T-helper 22 cell (primary cell): ENCODE results near the gene PPP1R12B.
"Not testable (repeated sequence)": the region's sequence is repeated elsewhere in the genome, so short reads cannot be mapped to it uniquely, and the experiment has no call there.

ENCODE experiments used
- DNase-seq: peaks from one replicate; pipeline ENCODE4 v3.0.0-alpha.2; 2020; ENCODE audit warnings: low read depth

PPP1R12B gene

DNA sequence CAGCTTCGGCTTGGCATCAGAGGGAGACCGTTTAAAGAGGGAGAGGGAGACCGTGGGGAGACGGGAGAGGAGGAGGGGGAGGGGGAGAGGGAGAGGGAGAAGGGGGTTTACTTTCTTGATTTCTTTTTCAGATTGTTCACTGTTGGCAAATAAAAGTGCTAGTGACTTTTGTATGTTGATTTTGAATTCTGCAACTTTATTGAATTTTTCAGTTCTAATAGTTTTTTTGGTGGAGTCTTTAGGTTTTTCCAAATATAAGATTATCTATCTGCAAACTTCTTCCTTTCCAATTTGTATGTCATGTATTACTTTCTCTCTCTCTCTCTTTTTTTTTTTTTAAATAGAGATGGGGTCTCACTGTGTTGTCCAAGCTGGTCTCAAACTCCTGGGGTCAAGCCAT is 104.0 kb downstream of the PPP1R12B start:
- DNase-seq: no peak

DNA sequence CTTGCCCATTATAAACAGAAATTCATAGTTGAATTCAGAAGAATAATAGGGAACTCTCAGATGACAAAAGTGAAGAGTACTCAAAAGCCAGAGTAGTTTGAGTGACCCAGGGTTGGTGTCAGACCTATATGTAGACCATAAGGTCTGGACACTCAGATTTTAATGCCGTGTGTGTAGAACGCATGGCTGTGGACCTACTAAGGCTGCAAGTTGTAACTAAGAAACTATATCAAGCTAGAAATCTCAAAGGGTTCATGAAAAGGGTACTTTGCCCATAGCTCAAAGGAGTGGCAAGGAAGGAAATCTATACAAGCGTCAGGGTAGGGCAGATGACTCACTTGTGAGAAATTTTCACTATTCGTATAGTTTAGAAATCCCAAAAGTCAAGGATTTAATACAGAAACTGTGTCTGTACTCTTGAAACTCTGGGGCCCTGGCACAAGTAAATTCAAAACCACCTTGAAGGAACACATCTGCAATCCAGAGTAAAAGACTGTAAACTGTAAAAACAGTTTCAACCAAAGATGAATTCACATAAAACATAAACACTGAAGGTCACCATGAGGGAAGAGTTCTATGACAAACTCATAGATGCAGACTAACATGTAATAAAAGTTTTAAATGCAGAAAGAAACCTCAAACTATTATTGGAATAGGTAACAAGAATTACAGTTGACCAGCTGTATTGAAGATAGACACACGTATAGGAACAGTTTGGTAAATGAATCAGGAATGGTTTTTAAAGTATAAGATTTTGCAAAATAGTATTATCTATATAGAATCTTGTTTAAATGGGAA is 108.1 kb downstream of the PPP1R12B start:
- DNase-seq: not testable (repeated sequence)

- not testable (repeated sequence) for DNase-seq
Observed at GRCh38 chr1:202458651-202459050, 110.2 kb downstream of the PPP1R12B start.

GRCh38 chr1:202459470-202460142 is 111.1 kb downstream of the PPP1R12B start:
- not testable (repeated sequence) for DNase-seq

DNA sequence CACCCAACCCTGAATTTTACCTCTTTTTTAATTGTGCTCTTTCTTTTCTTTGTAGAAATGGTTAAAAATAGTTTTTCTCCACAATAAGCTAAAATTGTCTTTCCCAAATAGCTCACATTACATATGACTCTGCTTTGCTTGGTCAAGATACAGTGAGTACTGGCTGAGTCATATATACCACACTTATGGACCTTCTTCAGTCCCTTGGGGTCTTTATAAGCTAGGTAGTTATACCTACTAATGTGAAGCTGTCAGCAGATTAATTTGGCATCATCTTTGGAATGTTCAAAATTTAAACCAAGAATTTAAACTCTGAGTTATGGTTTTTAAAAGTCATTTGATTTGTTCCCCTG is 111.6 kb downstream of the PPP1R12B start:
- DNase-seq: not testable (repeated sequence)

DNA sequence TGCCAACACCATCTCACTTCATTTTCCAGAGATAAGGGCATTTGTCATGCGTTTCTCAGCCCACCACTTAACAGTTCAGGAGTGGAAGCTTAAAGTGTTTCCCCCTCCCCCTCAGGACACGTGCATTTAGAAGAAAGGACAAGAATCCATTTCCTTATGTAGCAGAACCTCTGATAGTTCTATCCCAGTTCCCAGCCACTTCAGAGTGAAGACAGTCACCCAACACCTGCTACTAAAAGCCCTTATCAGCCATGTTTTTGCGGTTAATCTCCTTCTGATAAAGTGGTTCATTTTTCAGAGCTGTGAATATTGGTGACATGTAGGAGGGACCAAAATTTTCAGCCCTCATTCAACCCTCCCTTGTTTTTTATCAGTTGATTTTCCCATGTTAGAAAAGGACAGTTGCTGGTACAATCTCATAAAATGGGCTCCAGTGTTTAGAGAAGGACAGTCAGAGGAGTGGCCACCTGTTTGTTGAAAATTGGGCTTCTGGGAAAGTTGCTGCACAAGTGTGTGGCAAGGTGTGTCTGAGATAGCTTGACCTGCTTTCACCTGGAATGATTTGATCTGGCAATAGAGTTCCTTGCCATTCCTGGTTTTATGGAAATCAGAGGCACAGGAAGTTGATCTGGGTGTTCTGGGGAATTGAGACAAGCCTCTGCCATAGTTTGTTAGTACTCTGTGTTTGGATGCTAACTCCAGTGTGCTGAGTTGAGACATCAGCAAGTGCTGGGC is 114.0 kb downstream of the PPP1R12B start:
- DNase-seq: no peak

- not testable (repeated sequence) for DNase-seq
Observed at GRCh38 chr1:202464153-202464742, 115.7 kb downstream of the PPP1R12B start.

DNA sequence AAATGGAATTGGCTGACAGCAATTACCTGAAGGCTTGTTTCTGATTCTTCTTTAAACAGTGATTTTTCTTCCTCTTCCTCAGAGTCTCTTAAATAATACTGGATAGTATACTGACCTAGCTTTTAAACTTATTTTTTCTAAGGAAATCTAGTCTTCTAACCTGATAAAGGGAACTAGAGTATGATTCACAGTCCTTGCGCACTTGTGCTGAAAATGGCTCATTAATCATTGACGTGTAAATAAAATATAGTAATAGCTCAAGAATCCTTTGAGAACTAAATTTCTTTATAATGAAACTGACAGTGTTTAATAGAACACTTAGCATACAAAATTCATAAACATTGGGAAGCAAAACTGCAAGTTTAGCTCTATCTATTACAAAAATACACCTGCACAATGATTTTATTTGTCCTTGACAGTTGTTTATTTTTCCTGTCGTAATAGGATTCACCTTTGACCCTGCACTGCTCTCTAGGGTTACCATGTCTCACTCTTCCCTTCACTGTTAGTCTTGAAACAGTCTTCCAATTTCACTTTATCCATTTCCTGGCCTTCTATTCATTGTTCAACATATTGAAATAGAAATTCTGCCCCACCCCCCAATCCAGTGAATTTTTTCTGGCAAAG is 117.3 kb downstream of the PPP1R12B start:
- not testable (repeated sequence) for DNase-seq

GRCh38 chr1:202466339-202466738 is 117.8 kb downstream of the PPP1R12B start:
- DNase-seq: not testable (repeated sequence)

- DNase-seq: not testable (repeated sequence)
Observed at GRCh38 chr1:202467381-202467780, 118.9 kb downstream of the PPP1R12B start.

GRCh38 chr1:202468695-202469094 is 120.2 kb downstream of the PPP1R12B start:
- not testable (repeated sequence) for DNase-seq

DNA sequence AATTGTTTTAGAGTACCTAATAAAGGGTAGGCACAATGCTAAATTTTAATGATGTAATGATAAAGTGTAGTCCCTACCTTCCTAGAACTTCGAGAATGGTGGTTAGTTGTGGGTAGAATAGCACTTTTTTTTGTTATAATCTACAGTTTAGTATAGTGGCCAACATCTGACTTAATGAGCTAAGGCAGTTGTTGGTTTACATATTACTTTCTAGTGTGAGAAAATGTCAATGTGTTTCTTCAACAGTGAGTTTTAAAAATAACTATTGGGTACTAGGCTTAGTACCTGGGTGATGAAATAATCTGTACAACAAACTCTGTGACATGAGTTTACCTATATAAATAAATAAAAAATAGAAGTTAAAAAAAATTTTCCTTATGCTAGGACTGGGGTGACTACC is 120.6 kb downstream of the PPP1R12B start:
- not testable (repeated sequence) for DNase-seq

DNA sequence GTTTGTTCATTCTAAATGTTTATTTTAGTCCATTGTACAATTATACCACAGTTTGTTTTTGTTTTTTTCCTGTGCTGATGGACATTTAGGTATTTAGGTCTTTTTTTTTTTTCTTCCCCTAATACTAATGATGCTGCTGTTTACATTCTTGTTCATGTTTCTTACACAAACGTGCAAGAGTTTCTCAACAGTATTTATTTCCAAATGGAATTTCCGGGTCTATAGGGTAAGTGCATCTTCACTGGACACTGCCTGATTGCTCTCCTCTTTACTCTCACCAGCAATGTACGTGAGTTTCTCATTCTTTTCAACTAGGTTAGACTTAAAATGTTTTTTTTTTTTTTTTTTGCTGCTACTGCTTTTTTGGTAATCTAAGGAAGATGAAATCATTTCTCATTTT is 122.7 kb downstream of the PPP1R12B start:
- no peak for DNase-seq

- DNase-seq: not testable (repeated sequence)
Observed at GRCh38 chr1:202472347-202473124, 124.0 kb downstream of the PPP1R12B start.

- not testable (repeated sequence) for DNase-seq
Observed at GRCh38 chr1:202473266-202474045, 125.0 kb downstream of the PPP1R12B start.

GRCh38 chr1:202479661-202480060 is 131.2 kb downstream of the PPP1R12B start:
- DNase-seq: not testable (repeated sequence)

DNA sequence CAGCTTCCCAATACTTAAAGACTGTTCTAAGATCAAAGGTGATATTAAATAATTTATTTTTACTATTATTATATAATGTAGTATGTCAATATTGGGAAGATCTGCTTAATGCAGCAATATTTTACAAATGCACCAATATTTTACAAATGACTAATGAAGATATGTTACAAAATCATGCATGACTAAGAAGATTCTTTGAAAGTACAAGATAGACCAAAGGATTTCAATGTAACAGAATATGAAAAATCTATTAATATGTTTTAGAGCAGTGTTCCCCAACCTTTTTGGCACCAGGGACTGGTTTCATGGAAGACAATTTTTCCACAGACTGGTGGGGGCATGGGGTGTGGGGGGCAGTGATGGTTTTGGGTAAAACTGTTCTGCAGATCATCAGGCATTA is 132.1 kb downstream of the PPP1R12B start:
- DNase-seq: not testable (repeated sequence)

GRCh38 chr1:202483362-202483761 is 134.9 kb downstream of the PPP1R12B start:
- not testable (repeated sequence) for DNase-seq

DNA sequence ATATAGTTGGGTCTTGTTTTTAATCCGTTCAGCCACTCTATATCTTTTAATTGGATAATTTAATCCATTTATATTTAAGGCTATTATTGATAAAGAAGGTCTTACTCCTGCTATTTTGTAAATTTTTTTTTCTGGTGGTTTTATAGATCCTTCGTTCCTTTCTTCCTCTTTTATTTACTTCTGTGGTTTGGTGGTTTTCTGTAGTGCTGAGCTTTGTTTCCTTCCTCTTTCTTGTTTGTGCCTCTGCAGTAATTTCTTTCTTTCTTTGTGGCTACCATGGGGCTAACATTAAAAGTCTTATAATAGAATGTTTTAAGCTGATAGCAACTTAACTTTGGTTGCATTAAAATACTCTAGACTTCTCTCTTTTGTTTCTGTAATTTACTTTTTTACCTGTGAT is 135.5 kb downstream of the PPP1R12B start:
- DNase-seq: not testable (repeated sequence)

GRCh38 chr1:202484820-202485219 is 136.3 kb downstream of the PPP1R12B start:
- not testable (repeated sequence) for DNase-seq
